GM23338 (cell line): ENCODE results near the gene BRF1. TPM values are rescaled to one million over a fixed set of nuclear protein-coding genes. Genes with fewer than 3 reads are reported as not detected.

Experiments
- ATAC-seq: fragments of 200-7000 bp; cut with Tn5 transposase; 3 replicates; pipeline ENCODE4 v1.9.1; 2020
- DNase-seq: peaks from one replicate; pipeline ENCODE4 v3.0.0-alpha.2; 2015; ENCODE audit warnings: low spot score
- H2AFZ ChIP-seq: fragments of 200-600 bp; sonication (generic); 2 replicates; pipeline ENCODE4 v1.8.0; 2016; ENCODE audit warnings: antibody characterized with exemption, mild to moderate bottlenecking, moderate library complexity
- H3F3A ChIP-seq: fragments of 200-600 bp; sonication (generic); replicated peaks from 2 replicates; pipeline ENCODE4 v1.8.0; 2017; ENCODE audit warnings: antibody characterized with exemption, mixed run types, low read depth
- H3K27ac ChIP-seq: fragments of 200-600 bp; sonication (generic); 2 replicates; pipeline ENCODE4 v1.6.1; 2016; ENCODE audit warnings: low read depth
- H3K27me3 ChIP-seq: fragments of 200-600 bp; sonication (generic); 2 replicates; pipeline ENCODE4 v1.8.0; 2016; ENCODE audit warnings: mild to moderate bottlenecking, mixed run types, moderate library complexity; ENCODE audit not compliant: insufficient read depth
- H3K36me3 ChIP-seq: fragments of 200-600 bp; sonication (generic); 2 replicates; pipeline ENCODE4 v1.8.0; 2016; ENCODE audit warnings: mild to moderate bottlenecking; ENCODE audit not compliant: insufficient read depth
- H3K4me1 ChIP-seq: fragments of 200-600 bp; sonication (generic); 2 replicates; pipeline ENCODE4 v1.8.0; 2016; ENCODE audit warnings: mild to moderate bottlenecking, moderate library complexity; ENCODE audit not compliant: insufficient read depth
- H3K4me2 ChIP-seq: fragments of 200-600 bp; sonication (generic); 2 replicates; pipeline ENCODE4 v1.7.1; 2017; ENCODE audit warnings: mixed run types
- H3K4me3 ChIP-seq: fragments of 200-600 bp; sonication (generic); 2 replicates; pipeline ENCODE4 v1.6.1; 2016; ENCODE audit warnings: mixed run types
- H3K79me2 ChIP-seq: fragments of 200-600 bp; sonication (generic); replicated peaks from 2 replicates; pipeline ENCODE4 v1.8.0; 2017; ENCODE audit warnings: mild to moderate bottlenecking; ENCODE audit not compliant: insufficient read depth
- H3K9me2 ChIP-seq: fragments of 200-600 bp; sonication (generic); 2 replicates; pipeline ENCODE4 v1.8.0; 2017; ENCODE audit not compliant: insufficient read depth
- H4K20me1 ChIP-seq: fragments of 200-600 bp; sonication (generic); replicated peaks from 2 replicates; pipeline ENCODE4 v1.8.0; 2017; ENCODE audit warnings: mild to moderate bottlenecking; ENCODE audit not compliant: insufficient read depth
- H3K27ac Mint-ChIP-seq: 2 replicates; pipeline ENCODE4 v1.8.0; 2020; ENCODE audit warnings: inconsistent platforms, mild to moderate bottlenecking, moderate library complexity, mixed read lengths
- H3K27me3 Mint-ChIP-seq: 3 replicates; pipeline ENCODE4 v1.8.0; 2022; ENCODE audit warnings: low read depth, mild to moderate bottlenecking, moderate library complexity, mixed read lengths, inconsistent platforms; ENCODE audit not compliant: insufficient read depth, poor library complexity
- H3K36me3 Mint-ChIP-seq: 3 replicates; pipeline ENCODE4 v1.8.0; 2021; ENCODE audit warnings: low read depth, mild to moderate bottlenecking, inconsistent platforms, moderate library complexity, mixed read lengths
- H3K4me1 Mint-ChIP-seq: 3 replicates; pipeline ENCODE4 v1.8.0; 2020; ENCODE audit warnings: mild to moderate bottlenecking, inconsistent platforms, mixed read lengths
- H3K4me3 Mint-ChIP-seq: 3 replicates; pipeline ENCODE4 v1.8.0; 2021; ENCODE audit warnings: moderate library complexity, mild to moderate bottlenecking, inconsistent platforms, mixed read lengths
- H3K9me3 Mint-ChIP-seq: 3 replicates; pipeline ENCODE4 v1.8.0; 2020; ENCODE audit warnings: moderate library complexity, mild to moderate bottlenecking, inconsistent platforms, mixed read lengths
- EZH2 ChIP-seq: fragments of 200-600 bp; sonication (generic); IDR thresholded peaks from one replicate; pipeline ENCODE4 v1.8.0; 2017; ENCODE audit warnings: antibody characterized with exemption, mild to moderate bottlenecking, low read depth; ENCODE audit not compliant: unreplicated experiment
- EZH2phosphoT487 ChIP-seq: fragments of 200-600 bp; sonication (generic); IDR thresholded peaks from one replicate; pipeline ENCODE4 v1.8.1; 2018; ENCODE audit warnings: antibody characterized with exemption; ENCODE audit not compliant: unreplicated experiment
- JUNB ChIP-seq: IDR thresholded peaks from one replicate; pipeline ENCODE4 v1.6.1; 2016; ENCODE audit warnings: antibody characterized with exemption; ENCODE audit not compliant: unreplicated experiment
- POLR2AphosphoS5 ChIP-seq: IDR thresholded peaks from 2 replicates; pipeline ENCODE4 v1.6.1; 2016; ENCODE audit warnings: antibody characterized with exemption, low read depth
- ZNF114 ChIP-seq: fragments of 250-450 bp; sonication (Bioruptor Pico); IDR thresholded peaks from 2 replicates; pipeline ENCODE4 v1.5.0; 2020; ENCODE audit warnings: mild to moderate bottlenecking, moderate library complexity
- polyA plus RNA-seq: library from polyadenylated mRNA; unstranded; fragments of >200 nt; fragmentation: Nextera tagmentation; extraction: Ambion mirVana; gene quantifications from 2 replicates; pipeline ENCODE4 v1.2.1, GENCODE V29; 2016
- total RNA-seq: library from RNA; depleted of rRNA; stranded (reverse); fragments of >200 nt; shearing (Covaris generic); gene quantifications from 2 replicates; pipeline ENCODE4 v1.2.3, GENCODE V29; 2014
- TF ChIP-seq, protein P1 (sequence below), 2 experiments: fragments of 200-600 bp in 1 of 2; sonication (generic) in 1 of 2; conservative IDR thresholded peaks; 2 replicates each; pipeline versions ENCODE4 v1.5.1 to v1.6.1; 2016 to 2017; ENCODE audit warnings: antibody characterized with exemption in 2 of 2, low read depth in 2 of 2, mild to moderate bottlenecking in 2 of 2, moderate library complexity in 1 of 2
- TF ChIP-seq, protein P2 (sequence below): fragments of 250-450 bp; sonication (Bioruptor Pico); IDR thresholded peaks from 2 replicates; pipeline ENCODE4 v1.5.0; 2020; ENCODE audit warnings: mild to moderate bottlenecking, moderate library complexity
- TF ChIP-seq, protein P3 (sequence below): IDR thresholded peaks from 2 replicates; pipeline ENCODE4 v1.6.1; 2016; ENCODE audit warnings: antibody characterized with exemption

BRF1 gene
- total and polyA plus RNA-seq, 2 experiments from 2014 or later = 8.6 to 29.9 TPM

DNA sequence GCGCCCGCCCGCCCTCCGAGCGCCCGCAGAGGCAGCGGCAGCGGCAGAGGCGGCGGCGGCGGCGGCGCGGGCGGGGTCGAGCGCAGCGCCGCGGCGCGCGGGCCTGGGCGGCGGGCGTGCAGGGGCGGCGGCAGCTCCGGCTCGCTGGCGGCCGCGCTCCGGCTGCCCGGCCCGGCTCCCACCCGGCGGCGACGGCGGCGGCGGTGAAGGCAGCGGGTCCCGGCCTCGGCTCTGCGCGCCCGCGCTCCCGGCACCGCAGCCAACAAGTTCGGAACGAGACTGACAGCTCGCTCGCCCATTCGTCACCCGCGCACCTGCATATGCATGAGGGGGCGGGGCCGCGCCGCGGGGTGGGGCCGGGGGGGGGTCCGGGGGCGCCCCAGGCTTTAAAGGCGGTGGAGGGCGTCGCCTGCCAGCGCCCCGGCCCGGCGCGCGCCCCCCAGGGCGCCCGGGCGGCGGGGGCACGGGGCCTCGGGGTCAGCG lies 132.3 kb downstream of the BRF1 start, which contains the start of gene JAG2:
TSS of gene JAG2 (minus strand) at position 281 of the 483 bp plus-strand sequence. CDS start 356 bp downstream, outside the sequence.
- no peaks in the 10 kb centered on the region for H3K36me3 Mint-ChIP-seq
- Histone ChIP-seq H3K27ac (no peak within 1 kb of the TSS), H3K4me3 (peak within 1 kb of the TSS; percentile 54; the same call in 1 of the 2 replicates), H3K4me2 (peak within 1 kb of the TSS; percentile 74), H3F3A (no peaks in the 10 kb centered on the region), H2AFZ (no peak within 1 kb of the TSS; the same call in 1 of the 2 replicates), H4K20me1 (no peaks in the 10 kb centered on the region), H3K9me2 (no peaks in the 10 kb centered on the region), H3K4me1 (no peaks in the 10 kb centered on the region), H3K36me3 (no peaks in the 10 kb centered on the region), H3K79me2 (no peaks in the 10 kb centered on the region), H3K27me3 (peaks cover 20% of the 10 kb centered on the region)
- ATAC-seq = peak; percentile 4; the same call in 2 of the 3 replicates
- H3K9me3 Mint-ChIP-seq = no peaks in the 10 kb centered on the region; the same call in 2 of the 3 replicates
- DNase-seq = peak; percentile 77
- no peaks in the 10 kb centered on the region for H3K4me1 Mint-ChIP-seq
- no peak within 1 kb of the TSS for H3K27ac Mint-ChIP-seq
- peaks cover 18% of the 10 kb centered on the region for H3K27me3 Mint-ChIP-seq
- TF ChIP-seq JUNB (no peak), ZNF114 (CRISPR knock-in tag) (no peak), POLR2AphosphoS5 (no peak; the same call in 1 of the 2 replicates), EZH2phosphoT487 (no peak), EZH2 (no peak)
- TF ChIP-seq, protein P1, sequence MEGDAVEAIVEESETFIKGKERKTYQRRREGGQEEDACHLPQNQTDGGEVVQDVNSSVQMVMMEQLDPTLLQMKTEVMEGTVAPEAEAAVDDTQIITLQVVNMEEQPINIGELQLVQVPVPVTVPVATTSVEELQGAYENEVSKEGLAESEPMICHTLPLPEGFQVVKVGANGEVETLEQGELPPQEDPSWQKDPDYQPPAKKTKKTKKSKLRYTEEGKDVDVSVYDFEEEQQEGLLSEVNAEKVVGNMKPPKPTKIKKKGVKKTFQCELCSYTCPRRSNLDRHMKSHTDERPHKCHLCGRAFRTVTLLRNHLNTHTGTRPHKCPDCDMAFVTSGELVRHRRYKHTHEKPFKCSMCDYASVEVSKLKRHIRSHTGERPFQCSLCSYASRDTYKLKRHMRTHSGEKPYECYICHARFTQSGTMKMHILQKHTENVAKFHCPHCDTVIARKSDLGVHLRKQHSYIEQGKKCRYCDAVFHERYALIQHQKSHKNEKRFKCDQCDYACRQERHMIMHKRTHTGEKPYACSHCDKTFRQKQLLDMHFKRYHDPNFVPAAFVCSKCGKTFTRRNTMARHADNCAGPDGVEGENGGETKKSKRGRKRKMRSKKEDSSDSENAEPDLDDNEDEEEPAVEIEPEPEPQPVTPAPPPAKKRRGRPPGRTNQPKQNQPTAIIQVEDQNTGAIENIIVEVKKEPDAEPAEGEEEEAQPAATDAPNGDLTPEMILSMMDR (conservative IDR thresholded peaks at IDR 0.05; ENCODE audit: low read depth in 2 of 2) = no peak
- TF ChIP-seq, protein P2, sequence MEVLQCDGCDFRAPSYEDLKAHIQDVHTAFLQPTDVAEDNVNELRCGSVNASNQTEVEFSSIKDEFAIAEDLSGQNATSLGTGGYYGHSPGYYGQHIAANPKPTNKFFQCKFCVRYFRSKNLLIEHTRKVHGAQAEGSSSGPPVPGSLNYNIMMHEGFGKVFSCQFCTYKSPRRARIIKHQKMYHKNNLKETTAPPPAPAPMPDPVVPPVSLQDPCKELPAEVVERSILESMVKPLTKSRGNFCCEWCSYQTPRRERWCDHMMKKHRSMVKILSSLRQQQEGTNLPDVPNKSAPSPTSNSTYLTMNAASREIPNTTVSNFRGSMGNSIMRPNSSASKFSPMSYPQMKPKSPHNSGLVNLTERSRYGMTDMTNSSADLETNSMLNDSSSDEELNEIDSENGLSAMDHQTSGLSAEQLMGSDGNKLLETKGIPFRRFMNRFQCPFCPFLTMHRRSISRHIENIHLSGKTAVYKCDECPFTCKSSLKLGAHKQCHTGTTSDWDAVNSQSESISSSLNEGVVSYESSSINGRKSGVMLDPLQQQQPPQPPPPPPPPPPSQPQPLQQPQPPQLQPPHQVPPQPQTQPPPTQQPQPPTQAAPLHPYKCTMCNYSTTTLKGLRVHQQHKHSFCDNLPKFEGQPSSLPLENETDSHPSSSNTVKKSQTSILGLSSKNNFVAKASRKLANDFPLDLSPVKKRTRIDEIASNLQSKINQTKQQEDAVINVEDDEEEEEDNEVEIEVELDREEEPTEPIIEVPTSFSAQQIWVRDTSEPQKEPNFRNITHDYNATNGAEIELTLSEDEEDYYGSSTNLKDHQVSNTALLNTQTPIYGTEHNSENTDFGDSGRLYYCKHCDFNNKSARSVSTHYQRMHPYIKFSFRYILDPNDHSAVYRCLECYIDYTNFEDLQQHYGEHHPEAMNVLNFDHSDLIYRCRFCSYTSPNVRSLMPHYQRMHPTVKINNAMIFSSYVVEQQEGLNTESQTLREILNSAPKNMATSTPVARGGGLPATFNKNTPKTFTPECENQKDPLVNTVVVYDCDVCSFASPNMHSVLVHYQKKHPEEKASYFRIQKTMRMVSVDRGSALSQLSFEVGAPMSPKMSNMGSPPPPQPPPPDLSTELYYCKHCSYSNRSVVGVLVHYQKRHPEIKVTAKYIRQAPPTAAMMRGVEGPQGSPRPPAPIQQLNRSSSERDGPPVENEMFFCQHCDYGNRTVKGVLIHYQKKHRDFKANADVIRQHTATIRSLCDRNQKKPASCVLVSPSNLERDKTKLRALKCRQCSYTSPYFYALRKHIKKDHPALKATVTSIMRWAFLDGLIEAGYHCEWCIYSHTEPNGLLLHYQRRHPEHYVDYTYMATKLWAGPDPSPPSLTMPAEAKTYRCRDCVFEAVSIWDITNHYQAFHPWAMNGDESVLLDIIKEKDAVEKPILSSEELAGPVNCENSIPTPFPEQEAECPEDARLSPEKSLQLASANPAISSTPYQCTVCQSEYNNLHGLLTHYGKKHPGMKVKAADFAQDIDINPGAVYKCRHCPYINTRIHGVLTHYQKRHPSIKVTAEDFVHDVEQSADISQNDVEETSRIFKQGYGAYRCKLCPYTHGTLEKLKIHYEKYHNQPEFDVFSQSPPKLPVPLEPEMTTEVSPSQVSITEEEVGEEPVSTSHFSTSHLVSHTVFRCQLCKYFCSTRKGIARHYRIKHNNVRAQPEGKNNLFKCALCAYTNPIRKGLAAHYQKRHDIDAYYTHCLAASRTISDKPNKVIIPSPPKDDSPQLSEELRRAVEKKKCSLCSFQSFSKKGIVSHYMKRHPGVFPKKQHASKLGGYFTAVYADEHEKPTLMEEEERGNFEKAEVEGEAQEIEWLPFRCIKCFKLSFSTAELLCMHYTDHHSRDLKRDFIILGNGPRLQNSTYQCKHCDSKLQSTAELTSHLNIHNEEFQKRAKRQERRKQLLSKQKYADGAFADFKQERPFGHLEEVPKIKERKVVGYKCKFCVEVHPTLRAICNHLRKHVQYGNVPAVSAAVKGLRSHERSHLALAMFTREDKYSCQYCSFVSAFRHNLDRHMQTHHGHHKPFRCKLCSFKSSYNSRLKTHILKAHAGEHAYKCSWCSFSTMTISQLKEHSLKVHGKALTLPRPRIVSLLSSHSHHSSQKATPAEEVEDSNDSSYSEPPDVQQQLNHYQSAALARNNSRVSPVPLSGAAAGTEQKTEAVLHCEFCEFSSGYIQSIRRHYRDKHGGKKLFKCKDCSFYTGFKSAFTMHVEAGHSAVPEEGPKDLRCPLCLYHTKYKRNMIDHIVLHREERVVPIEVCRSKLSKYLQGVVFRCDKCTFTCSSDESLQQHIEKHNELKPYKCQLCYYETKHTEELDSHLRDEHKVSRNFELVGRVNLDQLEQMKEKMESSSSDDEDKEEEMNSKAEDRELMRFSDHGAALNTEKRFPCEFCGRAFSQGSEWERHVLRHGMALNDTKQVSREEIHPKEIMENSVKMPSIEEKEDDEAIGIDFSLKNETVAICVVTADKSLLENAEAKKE (CRISPR knock-in tag) = no peak
- TF ChIP-seq, protein P3, sequence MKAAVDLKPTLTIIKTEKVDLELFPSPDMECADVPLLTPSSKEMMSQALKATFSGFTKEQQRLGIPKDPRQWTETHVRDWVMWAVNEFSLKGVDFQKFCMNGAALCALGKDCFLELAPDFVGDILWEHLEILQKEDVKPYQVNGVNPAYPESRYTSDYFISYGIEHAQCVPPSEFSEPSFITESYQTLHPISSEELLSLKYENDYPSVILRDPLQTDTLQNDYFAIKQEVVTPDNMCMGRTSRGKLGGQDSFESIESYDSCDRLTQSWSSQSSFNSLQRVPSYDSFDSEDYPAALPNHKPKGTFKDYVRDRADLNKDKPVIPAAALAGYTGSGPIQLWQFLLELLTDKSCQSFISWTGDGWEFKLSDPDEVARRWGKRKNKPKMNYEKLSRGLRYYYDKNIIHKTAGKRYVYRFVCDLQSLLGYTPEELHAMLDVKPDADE = no peak
- peak within 1 kb of the TSS; percentile 58 for H3K4me3 Mint-ChIP-seq
